Embryonic facial prominence (tissue), 1 donor: ENCODE data around the gene BORA.
A peak's percentile ranks its signal among the peaks of the same experiment; 100 is the strongest.
"Not testable (repeated sequence)": the region's sequence is repeated elsewhere in the genome, so short reads cannot be mapped to it uniquely, and the experiment has no call there.

Experiments used
- DNase-seq: peaks from one replicate; pipeline ENCODE4 v3.0.0-alpha.2; 2016; ENCODE audit errors: extremely low spot score

Gene BORA

GRCh38 chr13:72727417-72728289 lies at the start of gene BORA, which contains the start of gene MZT1:
BORA (plus strand) TSS chr13:72727923; CDS start chr13:72728941, 1,018 bp downstream.
MZT1 (minus strand) TSS chr13:72727629; CDS start chr13:72727602, 27 bp downstream.
- peak; percentile 85 for DNase-seq

GRCh38 chr13:72678312-72678711 lies 49.4 kb upstream of the BORA start:
- no peak for DNase-seq

GRCh38 chr13:72680353-72680752 lies 47.4 kb upstream of the BORA start:
- DNase-seq = no peak

GRCh38 chr13:72686766-72687165 lies 41.0 kb upstream of the BORA start:
- DNase-seq = no peak

DNA sequence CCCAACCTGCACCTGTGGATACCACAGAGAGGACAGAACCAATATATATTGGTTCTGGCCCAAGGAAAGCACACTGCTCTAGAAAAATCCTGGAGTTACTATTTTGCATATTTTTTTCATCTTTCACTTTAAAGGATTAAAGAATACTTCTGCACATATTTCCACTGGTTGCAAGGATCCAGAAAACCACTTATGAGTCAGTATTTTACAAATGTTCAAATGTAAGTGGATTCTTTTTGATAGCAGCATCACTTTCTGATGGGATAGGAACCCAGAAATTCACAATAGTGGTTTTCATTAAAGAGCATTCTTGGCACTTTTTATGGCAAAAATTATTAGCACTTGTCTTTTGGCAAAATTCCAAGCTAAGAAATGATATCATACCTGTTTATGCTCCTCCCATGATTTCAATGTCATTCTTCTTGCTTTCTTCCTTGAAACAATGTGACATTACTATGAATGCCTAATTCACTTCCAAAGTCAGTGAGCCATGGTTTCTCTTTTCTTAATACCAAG lies 38.5 kb upstream of the BORA start:
- no peak for DNase-seq

DNA sequence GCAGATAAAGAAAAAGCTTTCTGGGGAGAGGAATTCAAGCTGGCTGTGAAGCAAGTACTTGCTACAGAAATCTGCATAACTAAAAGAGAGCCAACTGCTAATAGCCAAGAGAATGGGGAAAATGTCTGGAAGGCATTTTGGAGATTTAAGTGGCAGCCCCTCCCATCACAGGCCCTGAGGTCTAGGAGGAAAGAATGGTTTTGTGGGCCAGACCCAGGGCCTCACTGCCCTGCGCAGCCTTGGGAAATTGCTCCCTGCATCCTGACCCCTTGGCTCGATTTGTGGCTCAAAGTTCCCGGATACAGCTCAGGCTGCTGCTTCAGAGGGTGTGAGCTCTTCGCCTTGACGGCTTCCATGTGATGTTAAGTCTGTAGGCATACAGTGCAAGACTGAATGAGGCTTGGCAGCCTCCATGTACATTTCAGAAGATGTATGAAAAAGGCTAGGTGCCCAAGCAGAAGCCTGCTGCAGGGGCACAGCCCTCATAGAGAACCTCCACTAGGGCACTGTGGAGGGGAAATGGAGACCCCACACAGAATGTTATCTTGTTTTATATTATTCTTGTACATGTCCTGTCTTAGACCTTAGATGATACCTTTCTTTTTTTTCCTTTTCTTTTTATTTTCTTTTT lies 34.7 kb upstream of the BORA start:
- no peak for DNase-seq

- no peak for DNase-seq
Observed at GRCh38 chr13:72693832-72694231, 33.9 kb upstream of the BORA start.

DNA sequence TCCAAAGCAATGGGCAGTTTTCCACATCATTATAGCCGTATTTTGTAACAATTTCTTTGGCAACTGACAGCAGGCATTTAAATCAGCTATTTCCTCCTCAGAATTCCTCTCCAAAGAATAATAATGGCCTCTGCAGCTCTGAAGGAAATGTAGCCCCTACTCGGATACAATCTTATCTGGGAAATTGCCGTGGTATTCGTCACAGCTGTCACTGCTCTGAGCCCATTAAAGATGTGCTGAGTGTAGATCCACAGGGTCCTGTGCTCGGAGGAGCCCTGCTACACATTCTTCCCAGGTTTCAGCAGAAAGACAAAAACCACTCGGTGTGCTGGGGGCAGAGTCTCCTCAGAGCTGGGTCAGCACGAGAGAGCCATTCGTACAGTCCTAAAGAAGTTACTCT lies 33.4 kb upstream of the BORA start:
- DNase-seq = no peak

DNA sequence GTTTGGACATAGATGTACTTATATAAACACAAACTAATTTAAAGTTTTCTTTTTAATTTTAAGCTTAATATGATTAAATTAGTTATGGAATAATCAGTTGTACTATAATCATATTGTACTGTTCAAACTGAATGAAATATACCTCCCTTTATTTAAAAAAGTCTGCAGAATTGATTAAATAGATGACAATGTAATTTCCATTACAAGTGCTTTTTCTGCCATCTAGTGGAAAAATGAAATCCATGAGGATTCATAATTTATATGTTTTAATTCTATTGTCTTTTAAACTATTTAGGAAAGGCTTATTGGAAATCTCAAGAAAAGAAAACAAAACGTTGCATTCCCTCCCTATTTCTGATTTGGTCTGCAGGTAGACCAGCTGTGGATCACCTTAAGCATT lies 31.1 kb upstream of the BORA start:
- DNase-seq = no peak

- DNase-seq = no peak
Observed at GRCh38 chr13:72698164-72698563, 29.6 kb upstream of the BORA start.

DNA sequence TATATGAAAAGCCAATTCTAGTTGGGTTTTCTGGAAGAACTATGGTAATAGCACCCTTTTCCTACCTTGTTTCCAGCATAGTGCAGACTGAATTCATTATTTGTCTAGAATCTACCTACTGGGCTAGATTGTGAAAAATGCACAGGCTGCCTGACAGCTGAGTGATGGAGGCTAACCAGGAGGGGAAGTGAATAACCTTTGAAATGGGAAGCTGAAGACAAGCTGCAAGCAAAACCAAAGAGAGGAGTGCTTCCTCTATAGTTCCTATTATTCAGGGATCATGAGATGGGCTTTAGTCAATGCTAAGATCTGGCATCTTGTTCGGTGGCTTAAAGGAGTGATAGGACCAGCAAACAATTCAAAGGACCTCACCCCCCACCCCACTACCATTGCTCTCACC lies 27.2 kb upstream of the BORA start:
- DNase-seq = no peak

DNA sequence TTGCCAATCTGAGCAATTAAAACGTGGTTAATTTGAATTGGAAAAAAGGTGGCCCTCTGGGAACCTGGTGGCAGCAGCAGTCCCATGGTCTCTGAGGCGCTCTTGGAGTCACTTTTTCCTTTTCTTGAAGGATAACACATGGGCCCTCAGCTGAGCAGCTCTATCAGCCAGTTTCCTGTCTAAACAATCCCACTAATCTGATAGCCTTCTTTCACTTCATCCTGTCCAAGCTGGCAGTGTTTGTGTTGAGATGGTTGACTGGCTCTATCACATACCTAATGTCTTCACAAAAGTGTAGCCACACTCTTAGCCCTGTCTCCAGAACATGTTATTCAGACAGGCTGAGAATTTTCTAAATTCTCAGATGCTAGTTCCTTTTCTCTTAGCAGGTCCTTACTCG lies 10.9 kb upstream of the BORA start:
- DNase-seq = no peak

DNA sequence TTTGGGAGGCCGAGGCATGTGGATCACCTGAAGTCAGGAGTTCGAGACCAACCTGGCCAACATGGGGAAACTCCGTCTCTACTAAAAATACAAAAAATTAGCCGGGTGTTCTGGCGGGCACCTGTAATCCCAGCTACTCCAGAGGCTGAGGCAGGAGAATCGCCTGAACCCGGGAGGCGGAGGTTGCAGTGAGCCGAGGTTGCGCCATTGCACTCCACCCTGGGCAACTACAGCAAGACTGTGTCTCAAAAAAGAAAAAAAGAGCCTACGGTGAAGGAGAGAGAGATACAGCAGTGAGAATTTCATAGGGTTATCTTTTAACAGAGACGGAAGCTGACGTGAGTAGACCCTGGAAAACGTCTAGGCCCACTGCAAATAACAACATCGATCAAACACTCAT lies 1.5 kb upstream of the BORA start:
- DNase-seq = not testable (repeated sequence)

DNA sequence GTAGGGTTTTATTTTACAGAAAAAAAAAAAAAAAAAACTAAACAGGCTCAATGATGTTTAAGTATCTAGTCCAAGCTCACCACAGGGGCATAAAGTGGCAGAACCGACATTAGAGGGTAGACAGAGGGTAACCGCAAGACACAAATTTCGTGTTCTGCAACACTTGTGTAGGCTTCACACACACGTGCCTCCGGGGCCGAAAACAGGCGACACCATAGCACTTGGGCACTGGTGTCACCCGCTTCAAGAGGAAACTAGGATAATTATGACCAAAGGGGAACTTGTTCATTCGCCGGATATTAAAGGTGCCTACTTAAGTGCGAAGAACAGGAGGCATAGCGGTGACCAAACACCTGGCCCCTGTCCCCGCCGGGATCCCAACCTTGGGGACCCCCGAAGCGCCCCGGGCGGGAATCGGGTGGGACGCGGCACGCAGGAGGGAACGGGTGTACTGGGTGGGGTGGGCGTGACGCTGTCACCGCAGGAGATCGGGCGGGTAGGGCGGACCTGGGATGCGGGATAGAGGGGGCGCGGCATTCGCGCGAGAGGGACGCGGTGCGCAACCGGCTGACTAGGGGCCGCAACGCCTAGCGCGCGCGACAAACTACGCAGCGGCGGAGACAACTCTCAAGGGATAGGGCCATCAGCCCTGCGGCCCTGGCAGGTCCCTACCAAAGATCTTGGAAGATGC lies 852 bp upstream of the BORA start:
- peak; percentile 10 for DNase-seq

GRCh38 chr13:72728290-72728605 lies 525 bp downstream of the BORA start:
- no peak for DNase-seq

GRCh38 chr13:72737033-72737432 lies 9.3 kb downstream of the BORA start:
- DNase-seq = no peak

DNA sequence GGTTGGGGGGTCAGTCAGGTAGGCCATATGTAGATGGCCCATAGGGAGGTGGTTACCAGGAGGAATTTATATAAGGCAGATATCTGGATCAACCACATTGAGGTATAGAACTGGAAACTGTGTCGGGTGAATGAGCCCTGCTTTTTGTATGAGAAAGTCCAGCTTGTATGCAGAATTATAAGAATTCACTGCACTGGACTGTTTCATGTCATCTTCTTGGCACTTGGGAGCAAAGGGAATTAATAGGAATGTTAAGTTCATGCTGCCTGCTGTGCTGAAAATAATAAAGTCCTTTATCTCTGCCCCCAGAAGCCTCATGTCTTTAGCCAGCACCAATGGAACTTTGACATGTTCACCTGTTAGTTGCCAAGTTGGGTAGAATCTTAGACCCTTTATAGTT lies 12.3 kb downstream of the BORA start:
- no peak for DNase-seq

DNA sequence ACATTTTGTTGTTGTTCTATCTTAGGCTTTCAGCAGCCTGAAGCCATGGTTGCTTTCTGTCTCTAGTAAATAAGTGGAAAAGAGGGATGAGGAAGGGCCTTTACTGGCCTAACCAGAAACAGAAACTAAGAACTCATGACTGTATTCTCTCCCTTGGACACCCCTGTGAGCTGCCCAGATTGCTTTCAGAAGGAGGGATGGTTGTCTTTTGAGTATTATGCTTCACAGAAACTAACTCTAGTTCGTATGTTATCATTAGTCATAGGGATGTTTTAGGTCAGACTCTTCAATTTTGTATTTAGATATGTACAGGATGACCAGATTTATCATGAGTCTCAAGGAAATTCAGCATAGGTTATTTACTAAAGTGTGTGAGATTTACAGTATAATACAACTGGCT lies 17.5 kb downstream of the BORA start:
- DNase-seq = no peak

DNA sequence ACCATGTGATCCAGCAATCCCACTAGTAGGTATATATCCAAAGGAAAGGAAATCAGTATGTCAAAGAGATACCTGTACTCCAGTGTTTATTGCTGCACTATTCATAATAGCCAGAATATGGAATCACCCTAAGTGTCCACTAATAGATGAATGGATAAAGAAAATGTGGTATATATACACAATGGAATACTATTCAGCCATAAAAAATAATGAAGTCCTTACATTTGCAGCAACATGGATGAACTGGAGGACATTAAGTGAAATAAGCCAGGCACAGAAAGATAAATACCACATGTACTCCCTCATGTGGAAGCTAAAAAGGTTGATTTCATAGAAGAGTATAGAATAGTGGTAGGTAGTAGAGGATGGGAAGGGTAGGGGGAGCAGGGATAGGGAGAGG lies 23.5 kb downstream of the BORA start:
- no peak for DNase-seq

DNA sequence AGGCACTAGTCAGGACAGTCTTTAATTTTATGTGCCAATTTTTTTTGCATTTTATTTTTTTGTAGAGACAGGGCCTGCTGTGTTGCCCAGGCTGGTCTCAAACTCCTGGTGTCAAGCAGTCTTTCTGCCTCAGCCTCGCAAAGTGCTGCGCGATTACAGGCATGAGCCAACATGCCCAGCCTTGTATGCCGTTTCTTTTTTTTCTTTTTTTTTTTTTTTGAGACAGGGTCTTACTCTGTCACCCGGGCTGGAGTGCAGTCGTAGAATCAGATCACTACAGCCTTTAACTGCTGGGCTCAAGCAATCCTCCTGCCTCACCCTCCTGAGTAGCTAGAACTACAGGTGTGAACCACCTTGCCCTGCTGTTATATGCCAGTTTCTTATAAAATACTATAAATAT lies 26.4 kb downstream of the BORA start:
- no peak for DNase-seq

DNA sequence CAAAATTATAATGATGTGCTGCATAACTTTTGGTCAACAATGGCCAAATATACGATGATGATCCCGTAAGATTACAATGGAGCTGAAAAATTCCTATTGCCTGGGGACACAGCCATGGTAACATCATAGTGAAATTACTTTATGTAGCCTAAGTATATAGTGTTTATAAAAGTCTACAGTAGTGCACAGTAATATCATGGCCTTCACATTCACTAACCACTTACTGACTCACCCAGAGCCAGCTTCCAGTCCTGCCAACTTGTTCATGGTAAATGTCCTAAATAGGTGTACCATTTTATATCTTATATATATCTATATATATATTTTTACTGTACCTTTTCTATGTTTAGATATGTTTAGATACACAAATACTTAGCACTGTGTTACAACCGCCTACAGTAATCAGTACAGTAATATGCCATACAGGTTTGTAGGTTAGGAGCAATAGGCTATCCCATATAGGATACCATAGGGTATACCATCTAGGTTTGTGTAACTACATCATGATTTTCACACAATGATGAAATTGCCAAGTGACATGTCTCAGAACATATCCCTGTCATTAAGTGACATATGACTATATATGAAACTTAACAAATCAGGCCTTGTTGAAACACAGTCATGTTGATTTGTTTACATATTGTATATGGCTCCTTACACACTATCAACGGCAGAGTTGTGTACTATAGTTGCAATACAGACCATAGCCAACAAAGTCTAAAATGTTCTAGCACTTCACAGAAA lies 30.2 kb downstream of the BORA start:
- no peak for DNase-seq

DNA sequence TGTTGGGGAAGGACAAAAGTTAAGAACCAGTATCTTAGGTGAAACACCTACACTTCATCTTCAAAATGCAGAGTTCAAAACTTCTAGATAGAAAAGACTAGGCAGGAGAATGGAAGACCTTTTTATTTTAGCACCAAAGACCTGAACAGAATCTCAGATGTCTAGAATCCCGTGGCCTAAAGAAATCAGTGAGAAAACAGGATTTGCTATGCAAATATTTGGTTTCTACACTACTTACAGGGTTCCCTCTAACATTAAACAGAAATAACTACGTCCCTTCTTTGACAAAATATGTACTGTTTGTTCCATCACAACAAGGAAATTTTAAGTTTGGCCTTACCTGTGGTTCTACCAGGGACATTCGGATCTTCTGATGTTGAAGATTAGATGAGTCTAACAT lies 32.5 kb downstream of the BORA start:
- DNase-seq = no peak
